Caki2 (cell line): ENCODE results near the gene GOSR1. TPM values are rescaled to one million over a fixed set of nuclear protein-coding genes. Genes with fewer than 3 reads are reported as not detected.
"Not testable (repeated sequence)": the region's sequence is repeated elsewhere in the genome, so short reads cannot be mapped to it uniquely, and the experiment has no call there.

Experiments used
- DNase-seq: peaks from one replicate; pipeline ENCODE4 v3.0.0-alpha.2; 2015; ENCODE audit warnings: low read depth
- in situ Hi-C: cut with HindIII; loops from 2 replicates; pipeline ENCODE4 v1.10.0; 2016; ENCODE audit warnings: low sequenced_read_pairs, low pct_unique_long_range_greater_than_20kb, mixed read lengths
- total RNA-seq: library from RNA; depleted of rRNA; stranded (reverse); fragments of >200 nt; shearing (Covaris generic); gene quantifications from 2 replicates; pipeline ENCODE4 v1.2.3, GENCODE V29; 2014; ENCODE audit warnings: low replicate concordance

Gene GOSR1
- total RNA-seq, 1 experiment from 2014 or later = 25.8 TPM

DNA sequence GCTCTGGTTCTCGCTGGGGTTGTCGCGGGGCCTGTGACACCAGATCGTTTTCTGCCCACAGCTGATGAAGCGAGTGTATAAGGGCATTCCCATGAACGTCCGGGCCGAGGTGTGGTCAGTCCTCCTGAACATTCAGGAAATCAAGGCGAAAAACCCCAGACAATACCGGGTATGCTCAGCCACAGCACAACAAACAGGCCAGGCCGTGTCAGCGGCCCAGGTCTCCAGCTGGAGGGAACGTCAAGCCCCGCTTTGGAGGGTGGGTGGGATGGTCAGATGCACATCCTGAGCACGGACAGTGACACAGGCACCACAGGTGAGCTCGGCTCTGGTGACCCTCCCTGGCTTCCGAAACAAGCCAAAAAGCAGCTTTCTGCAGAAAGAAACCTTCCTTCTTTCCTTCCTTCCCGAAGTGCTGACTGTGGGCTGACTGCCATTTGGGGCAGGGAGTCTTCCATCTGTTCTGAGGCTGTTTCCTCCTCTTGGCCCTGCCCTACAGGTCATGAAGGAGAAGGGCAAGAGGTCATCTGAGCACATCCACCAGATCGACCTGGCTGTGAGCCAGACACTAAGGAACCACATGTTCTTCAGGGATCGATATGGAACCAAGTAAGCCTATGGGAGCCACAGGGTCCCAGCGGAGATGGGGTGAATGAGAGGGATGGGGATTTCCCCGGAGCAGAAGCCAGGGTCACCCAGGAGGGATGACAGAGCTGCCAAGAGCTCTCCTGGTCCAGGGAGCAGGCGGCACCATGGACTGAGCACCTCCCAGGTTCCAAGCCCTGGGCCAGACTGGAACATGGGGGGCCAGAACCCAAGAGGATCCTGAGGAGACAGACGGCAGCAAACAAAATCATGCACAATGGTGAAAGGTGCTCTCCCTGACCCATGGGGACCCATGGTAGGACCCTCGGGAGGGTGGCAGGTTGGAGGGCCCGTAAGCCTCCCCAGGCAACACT is 79.4 kb downstream of the GOSR1 start:
- no peak for DNase-seq
- in situ Hi-C loops = no loop called here

- DNase-seq = no peak
- in situ Hi-C loops = no loop called here
Observed at GRCh38 chr17:30557916-30558685, 80.9 kb downstream of the GOSR1 start.

GRCh38 chr17:30558686-30559545 is 81.7 kb downstream of the GOSR1 start:
- DNase-seq = no peak
- in situ Hi-C loops = no loop called here

- in situ Hi-C loops = no loop called here
- no peak for DNase-seq
Observed at GRCh38 chr17:30559656-30560055, 82.4 kb downstream of the GOSR1 start.

DNA sequence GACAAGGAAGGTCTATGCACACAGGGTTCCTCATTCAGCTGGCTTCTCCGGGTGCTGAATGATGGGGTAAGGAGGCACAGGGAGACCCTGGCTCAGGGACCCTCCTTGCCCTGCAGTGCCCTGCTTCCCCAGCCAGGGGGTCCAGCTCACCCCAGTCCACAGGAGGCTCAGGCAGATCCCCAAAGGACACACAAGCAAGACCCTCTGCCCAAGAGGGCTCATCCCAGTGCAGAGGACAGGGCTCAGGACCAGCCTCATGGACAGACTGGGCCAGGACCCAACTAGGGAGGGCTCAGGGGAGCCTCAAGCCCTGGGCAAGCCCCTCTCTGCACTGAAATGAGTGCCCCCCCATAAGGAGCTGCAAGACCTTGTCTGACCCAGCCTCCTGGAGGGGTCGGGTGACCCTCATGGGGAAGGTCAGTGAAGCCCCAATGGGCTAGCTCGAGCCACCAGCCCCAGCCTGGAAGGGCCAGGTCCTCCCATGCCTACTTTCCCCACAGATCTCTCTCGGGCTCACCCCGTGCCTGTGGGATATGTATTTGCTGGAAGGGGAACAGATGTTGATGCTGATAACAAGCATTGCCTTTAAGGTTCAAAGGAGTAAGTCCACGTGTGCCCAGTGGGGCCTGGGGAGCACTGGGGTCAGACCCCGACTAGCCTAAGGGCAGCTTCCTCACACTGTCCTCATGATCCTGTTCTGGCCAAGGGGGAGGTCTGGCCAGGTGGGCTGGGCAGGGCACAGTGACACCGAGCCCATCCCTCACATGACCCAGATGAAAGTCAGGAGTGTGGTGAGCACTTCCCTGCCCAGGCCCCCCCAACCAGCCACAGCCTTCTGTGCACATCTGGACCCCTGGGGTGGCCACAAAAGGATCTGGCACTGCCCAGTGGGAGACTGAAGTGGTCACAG is 83.2 kb downstream of the GOSR1 start:
- DNase-seq, in situ Hi-C loops: not testable (repeated sequence)

GRCh38 chr17:30561766-30562165 is 84.6 kb downstream of the GOSR1 start:
- DNase-seq, in situ Hi-C loops: not testable (repeated sequence)

DNA sequence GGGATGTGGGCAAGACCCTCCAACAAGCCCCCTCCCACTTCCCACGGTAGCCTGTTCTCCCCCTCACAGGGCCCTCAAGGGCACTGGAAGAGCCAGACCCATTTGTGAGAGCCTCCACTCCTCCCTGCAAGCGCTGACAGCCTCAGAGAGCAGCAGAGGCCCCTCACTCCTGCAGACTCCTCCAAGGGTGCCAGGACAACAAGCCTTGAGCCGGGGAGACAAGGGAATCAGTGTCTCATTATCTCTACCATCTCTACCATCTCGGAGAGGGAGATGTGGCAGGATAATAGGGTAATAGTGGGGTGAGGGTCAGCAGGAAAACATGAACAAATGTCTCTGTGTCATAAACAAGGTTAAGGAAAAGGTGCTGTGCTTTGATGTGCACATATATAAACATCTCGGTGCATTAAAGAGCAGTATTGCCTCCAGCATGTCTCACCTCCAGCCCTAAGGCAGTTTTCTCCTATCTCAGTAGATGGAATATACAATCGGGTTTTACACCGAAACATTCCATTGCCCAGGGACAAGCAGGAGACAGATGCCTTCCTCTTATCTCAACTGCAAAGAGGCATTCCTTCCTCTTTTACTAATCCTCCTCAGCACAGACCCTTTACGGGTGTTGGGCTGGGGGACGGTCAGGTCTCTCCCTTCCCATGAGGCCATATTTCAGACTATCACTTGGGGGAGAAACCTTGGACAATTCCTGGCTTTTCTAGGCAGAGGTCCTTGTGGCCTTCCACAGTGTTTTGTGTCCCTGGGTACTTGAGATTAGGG is 86.1 kb downstream of the GOSR1 start:
- in situ Hi-C loops, DNase-seq: not testable (repeated sequence)

DNA sequence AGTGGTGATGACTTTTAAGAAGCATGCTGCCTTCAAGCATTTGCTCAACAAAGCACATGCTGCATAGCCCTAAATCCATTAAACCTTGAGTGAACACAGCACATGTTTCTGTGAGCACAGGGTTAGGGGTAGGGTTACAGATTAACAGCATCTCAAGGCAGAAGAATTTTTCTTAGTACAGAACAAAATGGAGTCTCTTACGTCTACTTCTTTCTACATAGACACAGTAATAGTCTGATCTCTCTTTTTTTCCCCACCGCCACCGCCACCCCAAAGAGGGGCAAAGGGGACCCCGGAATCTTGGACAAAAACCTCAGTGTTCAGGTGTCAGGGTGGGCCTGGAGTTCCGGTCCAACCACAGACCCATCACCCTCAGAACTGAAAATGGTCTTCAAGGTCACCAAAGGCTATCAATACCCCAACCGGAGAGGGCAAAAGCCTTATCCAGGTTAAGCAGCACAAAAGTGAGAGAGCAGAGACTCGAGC is 86.7 kb downstream of the GOSR1 start:
- DNase-seq, in situ Hi-C loops: not testable (repeated sequence)

GRCh38 chr17:30564422-30565072 is 87.3 kb downstream of the GOSR1 start:
- in situ Hi-C loops, DNase-seq: not testable (repeated sequence)

GRCh38 chr17:30565073-30565935 is 88.1 kb downstream of the GOSR1 start:
- in situ Hi-C loops = no loop called here
- no peak for DNase-seq

GRCh38 chr17:30566104-30566503 is 88.9 kb downstream of the GOSR1 start:
- in situ Hi-C loops, DNase-seq: not testable (repeated sequence)

DNA sequence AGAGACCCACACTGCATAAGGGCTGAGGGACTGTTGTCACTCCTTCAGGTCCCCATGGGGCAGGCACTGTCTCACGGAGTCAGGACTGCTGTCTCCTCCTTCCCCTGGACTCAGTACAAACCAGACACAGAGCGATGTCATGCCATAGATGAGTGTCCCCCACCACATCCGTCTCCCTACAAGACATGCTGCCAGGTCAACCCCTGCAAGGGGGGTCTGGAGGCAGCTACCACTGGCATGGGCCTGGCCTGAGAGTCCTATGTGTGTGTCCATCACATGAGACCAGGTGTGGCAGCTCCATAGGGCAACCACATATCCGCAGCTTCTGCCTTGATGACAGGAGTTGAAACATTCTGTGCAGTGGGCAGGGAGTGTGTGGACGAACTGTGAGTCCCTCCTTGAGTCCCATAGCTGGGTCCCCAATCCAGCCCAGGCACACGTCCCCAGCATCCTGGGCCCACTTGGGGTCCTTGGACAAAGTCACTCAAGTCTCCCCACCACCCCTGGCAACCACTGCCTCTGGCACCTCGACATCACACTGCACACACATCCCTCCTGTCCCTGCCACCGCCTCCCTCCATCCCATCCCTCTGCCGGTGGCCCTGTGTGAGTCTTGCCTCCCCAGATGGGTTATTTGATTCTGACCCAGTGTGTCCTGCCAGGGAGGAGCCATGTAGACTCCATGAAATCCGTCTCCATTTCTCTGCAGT is 89.5 kb downstream of the GOSR1 start:
- DNase-seq, in situ Hi-C loops: not testable (repeated sequence)

DNA sequence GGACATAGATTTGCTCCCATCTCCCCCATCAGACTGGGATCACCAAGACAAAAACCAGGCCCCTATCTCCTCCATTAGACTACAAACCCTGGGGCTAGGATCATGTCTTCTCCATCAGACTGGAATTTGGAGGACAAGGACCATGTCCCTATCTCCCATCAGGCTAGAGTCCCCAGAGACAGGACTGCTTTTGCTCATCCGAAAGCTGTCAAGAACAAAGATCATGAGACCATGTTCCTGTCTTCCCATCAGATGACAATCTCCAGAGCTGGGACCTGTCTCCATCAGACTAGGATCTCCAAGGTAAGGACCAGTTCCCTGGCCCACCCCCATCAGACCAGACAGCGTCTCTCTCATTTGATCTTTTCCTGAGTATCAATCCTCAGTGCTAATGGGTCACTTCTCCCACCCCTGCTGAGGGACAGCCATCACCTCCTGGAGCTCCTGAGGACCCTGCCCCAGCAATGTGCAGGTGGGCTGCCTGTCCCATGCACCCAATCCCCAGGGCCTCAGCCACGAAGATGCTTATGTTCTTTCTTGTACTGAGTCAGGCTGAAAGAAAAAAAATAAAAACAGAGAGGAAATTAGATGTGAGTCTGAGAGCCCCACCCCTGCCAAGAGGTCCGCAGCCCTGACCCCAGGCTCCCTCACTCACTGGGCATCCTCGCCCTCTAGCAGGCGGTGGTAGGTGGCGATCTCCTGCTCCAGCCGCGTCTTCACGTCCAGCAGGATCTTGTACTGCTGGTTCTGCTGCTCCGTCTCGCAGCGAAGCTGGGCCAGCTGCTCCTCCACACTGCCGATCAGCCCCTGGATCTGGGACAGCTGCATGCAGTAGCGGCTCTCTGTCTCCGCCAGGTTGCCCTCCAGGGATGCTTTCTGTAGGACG is 90.3 kb downstream of the GOSR1 start:
- no peak for DNase-seq
- in situ Hi-C loops = no loop called here

GRCh38 chr17:30568117-30568430 is 90.9 kb downstream of the GOSR1 start:
- no peak for DNase-seq
- in situ Hi-C loops = no loop called here
